ENCODE measurements around the gene NEGR1.

NEGR1 gene

GRCh38 chr1:71850936-71851335, 431.4 kb downstream of the NEGR1 start:
- Histone ChIP-seq H3K36me3 (ENCODE audit: control insufficient read depth, insufficient read depth, low read length, severe bottlenecking) (no peaks in the 10 kb centered on the region), H3K27me3 (replicated peaks; ENCODE audit: control insufficient read depth, insufficient read depth, low read length) (no peaks in the 10 kb centered on the region), H3K9ac (ENCODE audit: low read length) (peak overlapping the region; percentile 58), H3K9me3 (ENCODE audit: control insufficient read depth, low read length) (no peaks in the 10 kb centered on the region), H3K4me1 (ENCODE audit: control insufficient read depth, insufficient read depth, low read length) (peaks cover 16% of the 10 kb centered on the region), H3K4me3 (ENCODE audit: low read length) (peak overlapping the region; percentile 64)
- no peak for DNase-seq (ENCODE audit: low read depth)

GRCh38 chr1:71850515-71850914, 431.8 kb downstream of the NEGR1 start:
- Histone ChIP-seq H3K4me3 (ENCODE audit: low read length) (peak overlapping the region; percentile 64), H3K27me3 (replicated peaks; ENCODE audit: control insufficient read depth, insufficient read depth, low read length) (no peaks in the 10 kb centered on the region), H3K4me1 (ENCODE audit: control insufficient read depth, insufficient read depth, low read length) (peaks cover 16% of the 10 kb centered on the region), H3K36me3 (ENCODE audit: control insufficient read depth, insufficient read depth, low read length, severe bottlenecking) (no peaks in the 10 kb centered on the region), H3K9me3 (ENCODE audit: control insufficient read depth, low read length) (no peaks in the 10 kb centered on the region), H3K9ac (ENCODE audit: low read length) (peak overlapping the region; percentile 58)
- DNase-seq (ENCODE audit: low read depth): peak; percentile 8

- Histone ChIP-seq H3K4me3 (ENCODE audit: low read length) (no peak overlapping the region), H3K9me3 (ENCODE audit: control insufficient read depth, low read length) (no peaks in the 10 kb centered on the region), H3K27me3 (replicated peaks; ENCODE audit: control insufficient read depth, insufficient read depth, low read length) (no peaks in the 10 kb centered on the region), H3K9ac (ENCODE audit: low read length) (no peak overlapping the region), H3K36me3 (ENCODE audit: control insufficient read depth, insufficient read depth, low read length, severe bottlenecking) (no peaks in the 10 kb centered on the region), H3K4me1 (ENCODE audit: control insufficient read depth, insufficient read depth, low read length) (no peaks in the 10 kb centered on the region)
- no peak for DNase-seq (ENCODE audit: low read depth)
These were observed 439.3 kb downstream of the NEGR1 start for GRCh38 chr1:71843012-71843411.

GRCh38 chr1:71839876-71840275, 442.5 kb downstream of the NEGR1 start:
- peaks cover 2% of the 10 kb centered on the region for H3K4me1 ChIP-seq (ENCODE audit: control insufficient read depth, insufficient read depth, low read length)
- no peaks in the 10 kb centered on the region for H3K36me3 ChIP-seq (ENCODE audit: control insufficient read depth, insufficient read depth, low read length, severe bottlenecking)
- H3K9me3 ChIP-seq (ENCODE audit: control insufficient read depth, low read length): no peaks in the 10 kb centered on the region
- H3K4me3 ChIP-seq (ENCODE audit: low read length): no peak overlapping the region
- no peak for DNase-seq (ENCODE audit: low read depth)
- H3K27me3 ChIP-seq (replicated peaks; ENCODE audit: control insufficient read depth, insufficient read depth, low read length): no peaks in the 10 kb centered on the region
- no peak overlapping the region for H3K9ac ChIP-seq (ENCODE audit: low read length)

- no peak overlapping the region for H3K4me3 ChIP-seq (ENCODE audit: low read length)
- H3K27me3 ChIP-seq (replicated peaks; ENCODE audit: control insufficient read depth, insufficient read depth, low read length): no peaks in the 10 kb centered on the region
- no peak overlapping the region for H3K9ac ChIP-seq (ENCODE audit: low read length)
- H3K4me1 ChIP-seq (ENCODE audit: control insufficient read depth, insufficient read depth, low read length): peaks cover 6% of the 10 kb centered on the region
- H3K9me3 ChIP-seq (ENCODE audit: control insufficient read depth, low read length): no peaks in the 10 kb centered on the region
- DNase-seq (ENCODE audit: low read depth): no peak
- no peaks in the 10 kb centered on the region for H3K36me3 ChIP-seq (ENCODE audit: control insufficient read depth, insufficient read depth, low read length, severe bottlenecking)
These were observed 445.4 kb downstream of the NEGR1 start for GRCh38 chr1:71836904-71837303.

GRCh38 chr1:71835442-71835813, 446.9 kb downstream of the NEGR1 start:
- Histone ChIP-seq H3K27me3 (replicated peaks; ENCODE audit: control insufficient read depth, insufficient read depth, low read length) (no peaks in the 10 kb centered on the region), H3K4me1 (ENCODE audit: control insufficient read depth, insufficient read depth, low read length) (peaks cover 6% of the 10 kb centered on the region), H3K9ac (ENCODE audit: low read length) (no peak overlapping the region), H3K4me3 (ENCODE audit: low read length) (no peak overlapping the region), H3K9me3 (ENCODE audit: control insufficient read depth, low read length) (no peaks in the 10 kb centered on the region), H3K36me3 (ENCODE audit: control insufficient read depth, insufficient read depth, low read length, severe bottlenecking) (no peaks in the 10 kb centered on the region)
- DNase-seq (ENCODE audit: low read depth): no peak

GRCh38 chr1:71834601-71835441, 447.5 kb downstream of the NEGR1 start:
- H3K36me3 ChIP-seq (ENCODE audit: control insufficient read depth, insufficient read depth, low read length, severe bottlenecking): no peaks in the 10 kb centered on the region
- no peaks in the 10 kb centered on the region for H3K27me3 ChIP-seq (replicated peaks; ENCODE audit: control insufficient read depth, insufficient read depth, low read length)
- no peak overlapping the region for H3K4me3 ChIP-seq (ENCODE audit: low read length)
- no peak overlapping the region for H3K9ac ChIP-seq (ENCODE audit: low read length)
- no peak for DNase-seq (ENCODE audit: low read depth)
- peaks cover 6% of the 10 kb centered on the region for H3K4me1 ChIP-seq (ENCODE audit: control insufficient read depth, insufficient read depth, low read length)
- no peaks in the 10 kb centered on the region for H3K9me3 ChIP-seq (ENCODE audit: control insufficient read depth, low read length)

- peaks cover 13% of the 10 kb centered on the region for H3K4me1 ChIP-seq (ENCODE audit: control insufficient read depth, insufficient read depth, low read length)
- no peak overlapping the region for H3K4me3 ChIP-seq (ENCODE audit: low read length)
- no peaks in the 10 kb centered on the region for H3K9me3 ChIP-seq (ENCODE audit: control insufficient read depth, low read length)
- H3K9ac ChIP-seq (ENCODE audit: low read length): no peak overlapping the region
- H3K27me3 ChIP-seq (replicated peaks; ENCODE audit: control insufficient read depth, insufficient read depth, low read length): no peaks in the 10 kb centered on the region
- no peak for DNase-seq (ENCODE audit: low read depth)
- H3K36me3 ChIP-seq (ENCODE audit: control insufficient read depth, insufficient read depth, low read length, severe bottlenecking): no peaks in the 10 kb centered on the region
These were observed 450.7 kb downstream of the NEGR1 start for GRCh38 chr1:71831646-71832045.

- Histone ChIP-seq H3K9ac (ENCODE audit: low read length) (no peak overlapping the region), H3K4me1 (ENCODE audit: control insufficient read depth, insufficient read depth, low read length) (peaks cover 7% of the 10 kb centered on the region), H3K36me3 (ENCODE audit: control insufficient read depth, insufficient read depth, low read length, severe bottlenecking) (no peaks in the 10 kb centered on the region), H3K9me3 (ENCODE audit: control insufficient read depth, low read length) (peaks cover 5% of the 10 kb centered on the region), H3K4me3 (ENCODE audit: low read length) (no peak overlapping the region), H3K27me3 (replicated peaks; ENCODE audit: control insufficient read depth, insufficient read depth, low read length) (no peaks in the 10 kb centered on the region)
- DNase-seq (ENCODE audit: low read depth): no peak
These were observed 453.0 kb downstream of the NEGR1 start for GRCh38 chr1:71829346-71829745.

GRCh38 chr1:71828431-71829012, 453.8 kb downstream of the NEGR1 start:
- Histone ChIP-seq H3K9me3 (ENCODE audit: control insufficient read depth, low read length) (peaks cover 5% of the 10 kb centered on the region), H3K4me3 (ENCODE audit: low read length) (no peak overlapping the region), H3K4me1 (ENCODE audit: control insufficient read depth, insufficient read depth, low read length) (peaks cover 7% of the 10 kb centered on the region), H3K36me3 (ENCODE audit: control insufficient read depth, insufficient read depth, low read length, severe bottlenecking) (no peaks in the 10 kb centered on the region), H3K27me3 (replicated peaks; ENCODE audit: control insufficient read depth, insufficient read depth, low read length) (no peaks in the 10 kb centered on the region), H3K9ac (ENCODE audit: low read length) (no peak overlapping the region)
- no peak for DNase-seq (ENCODE audit: low read depth)

GRCh38 chr1:71823708-71824305, 458.5 kb downstream of the NEGR1 start:
- no peaks in the 10 kb centered on the region for H3K36me3 ChIP-seq (ENCODE audit: control insufficient read depth, insufficient read depth, low read length, severe bottlenecking)
- H3K9me3 ChIP-seq (ENCODE audit: control insufficient read depth, low read length): peaks cover 5% of the 10 kb centered on the region
- DNase-seq (ENCODE audit: low read depth): no peak
- H3K4me3 ChIP-seq (ENCODE audit: low read length): no peak overlapping the region
- H3K9ac ChIP-seq (ENCODE audit: low read length): no peak overlapping the region
- peaks cover 7% of the 10 kb centered on the region for H3K4me1 ChIP-seq (ENCODE audit: control insufficient read depth, insufficient read depth, low read length)
- no peaks in the 10 kb centered on the region for H3K27me3 ChIP-seq (replicated peaks; ENCODE audit: control insufficient read depth, insufficient read depth, low read length)

Measured in adipocyte (in vitro differentiated cells).